GM23338 (cell line): ENCODE data around the gene SLC17A1.

ENCODE experiments used
- CREB1 ChIP-seq: fragments of 250-450 bp; sonication (Bioruptor Pico); IDR thresholded peaks from 2 replicates; pipeline ENCODE4 v1.5.0; 2020; ENCODE audit warnings: low read depth, mild to moderate bottlenecking, moderate library complexity
- EZH2 ChIP-seq: fragments of 200-600 bp; sonication (generic); IDR thresholded peaks from one replicate; pipeline ENCODE4 v1.8.0; 2017; ENCODE audit warnings: antibody characterized with exemption, mild to moderate bottlenecking, low read depth; ENCODE audit not compliant: unreplicated experiment
- POLR2AphosphoS5 ChIP-seq: IDR thresholded peaks from 2 replicates; pipeline ENCODE4 v1.6.1; 2016; ENCODE audit warnings: antibody characterized with exemption, low read depth
- STAT1 ChIP-seq: IDR thresholded peaks from one replicate; pipeline ENCODE4 v1.6.1; 2016; ENCODE audit warnings: antibody characterized with exemption; ENCODE audit not compliant: unreplicated experiment
- ZNF114 ChIP-seq: fragments of 250-450 bp; sonication (Bioruptor Pico); IDR thresholded peaks from 2 replicates; pipeline ENCODE4 v1.5.0; 2020; ENCODE audit warnings: mild to moderate bottlenecking, moderate library complexity
- ZNF331 ChIP-seq: fragments of 250-450 bp; sonication (Bioruptor Pico); IDR thresholded peaks from 2 replicates; pipeline ENCODE4 v1.5.0; 2020; ENCODE audit warnings: low read depth, mild to moderate bottlenecking, moderate library complexity
- TF ChIP-seq, protein P1 (sequence below), 2 experiments: fragments of 200-600 bp in 1 of 2; sonication (generic) in 1 of 2; conservative IDR thresholded peaks; 2 replicates each; pipeline versions ENCODE4 v1.5.1 to v1.6.1; 2016 to 2017; ENCODE audit warnings: antibody characterized with exemption in 2 of 2, low read depth in 2 of 2, mild to moderate bottlenecking in 2 of 2, moderate library complexity in 1 of 2
- TF ChIP-seq, protein P2 (sequence below): IDR thresholded peaks from one replicate; pipeline ENCODE4 v1.6.1; 2018; ENCODE audit warnings: antibody characterized with exemption; ENCODE audit not compliant: unreplicated experiment

DNA sequence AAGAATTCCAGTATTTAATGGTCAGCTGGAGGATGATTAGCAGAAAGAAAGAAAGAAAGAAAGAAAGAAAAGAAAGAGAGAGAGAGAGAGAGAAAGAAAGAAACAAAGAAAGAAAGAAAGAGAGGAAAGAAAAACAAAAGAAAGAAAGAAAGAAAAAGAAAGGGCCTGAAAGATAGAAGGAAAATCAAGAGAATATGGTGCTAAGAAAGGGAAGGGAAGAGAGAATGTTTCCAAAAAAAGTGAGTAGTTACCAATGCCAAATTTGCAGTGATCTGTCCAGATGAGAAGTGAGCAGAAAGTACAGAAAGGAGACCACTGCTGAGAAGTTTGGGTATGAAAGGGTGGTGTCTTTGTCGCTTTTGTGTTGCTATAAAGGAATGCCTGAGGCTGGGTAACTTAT, 50.7 kb downstream of the SLC17A1 start:
- TF ChIP-seq, protein P1, sequence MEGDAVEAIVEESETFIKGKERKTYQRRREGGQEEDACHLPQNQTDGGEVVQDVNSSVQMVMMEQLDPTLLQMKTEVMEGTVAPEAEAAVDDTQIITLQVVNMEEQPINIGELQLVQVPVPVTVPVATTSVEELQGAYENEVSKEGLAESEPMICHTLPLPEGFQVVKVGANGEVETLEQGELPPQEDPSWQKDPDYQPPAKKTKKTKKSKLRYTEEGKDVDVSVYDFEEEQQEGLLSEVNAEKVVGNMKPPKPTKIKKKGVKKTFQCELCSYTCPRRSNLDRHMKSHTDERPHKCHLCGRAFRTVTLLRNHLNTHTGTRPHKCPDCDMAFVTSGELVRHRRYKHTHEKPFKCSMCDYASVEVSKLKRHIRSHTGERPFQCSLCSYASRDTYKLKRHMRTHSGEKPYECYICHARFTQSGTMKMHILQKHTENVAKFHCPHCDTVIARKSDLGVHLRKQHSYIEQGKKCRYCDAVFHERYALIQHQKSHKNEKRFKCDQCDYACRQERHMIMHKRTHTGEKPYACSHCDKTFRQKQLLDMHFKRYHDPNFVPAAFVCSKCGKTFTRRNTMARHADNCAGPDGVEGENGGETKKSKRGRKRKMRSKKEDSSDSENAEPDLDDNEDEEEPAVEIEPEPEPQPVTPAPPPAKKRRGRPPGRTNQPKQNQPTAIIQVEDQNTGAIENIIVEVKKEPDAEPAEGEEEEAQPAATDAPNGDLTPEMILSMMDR (conservative IDR thresholded peaks at IDR 0.05; ENCODE audit: low read depth in 2 of 2): no peak
- TF ChIP-seq POLR2AphosphoS5 (no peak), EZH2 (no peak), ZNF114 (no peak), CREB1 (CRISPR knock-in tag) (no peak), STAT1 (no peak), ZNF331 (no peak)
- TF ChIP-seq, protein P2, sequence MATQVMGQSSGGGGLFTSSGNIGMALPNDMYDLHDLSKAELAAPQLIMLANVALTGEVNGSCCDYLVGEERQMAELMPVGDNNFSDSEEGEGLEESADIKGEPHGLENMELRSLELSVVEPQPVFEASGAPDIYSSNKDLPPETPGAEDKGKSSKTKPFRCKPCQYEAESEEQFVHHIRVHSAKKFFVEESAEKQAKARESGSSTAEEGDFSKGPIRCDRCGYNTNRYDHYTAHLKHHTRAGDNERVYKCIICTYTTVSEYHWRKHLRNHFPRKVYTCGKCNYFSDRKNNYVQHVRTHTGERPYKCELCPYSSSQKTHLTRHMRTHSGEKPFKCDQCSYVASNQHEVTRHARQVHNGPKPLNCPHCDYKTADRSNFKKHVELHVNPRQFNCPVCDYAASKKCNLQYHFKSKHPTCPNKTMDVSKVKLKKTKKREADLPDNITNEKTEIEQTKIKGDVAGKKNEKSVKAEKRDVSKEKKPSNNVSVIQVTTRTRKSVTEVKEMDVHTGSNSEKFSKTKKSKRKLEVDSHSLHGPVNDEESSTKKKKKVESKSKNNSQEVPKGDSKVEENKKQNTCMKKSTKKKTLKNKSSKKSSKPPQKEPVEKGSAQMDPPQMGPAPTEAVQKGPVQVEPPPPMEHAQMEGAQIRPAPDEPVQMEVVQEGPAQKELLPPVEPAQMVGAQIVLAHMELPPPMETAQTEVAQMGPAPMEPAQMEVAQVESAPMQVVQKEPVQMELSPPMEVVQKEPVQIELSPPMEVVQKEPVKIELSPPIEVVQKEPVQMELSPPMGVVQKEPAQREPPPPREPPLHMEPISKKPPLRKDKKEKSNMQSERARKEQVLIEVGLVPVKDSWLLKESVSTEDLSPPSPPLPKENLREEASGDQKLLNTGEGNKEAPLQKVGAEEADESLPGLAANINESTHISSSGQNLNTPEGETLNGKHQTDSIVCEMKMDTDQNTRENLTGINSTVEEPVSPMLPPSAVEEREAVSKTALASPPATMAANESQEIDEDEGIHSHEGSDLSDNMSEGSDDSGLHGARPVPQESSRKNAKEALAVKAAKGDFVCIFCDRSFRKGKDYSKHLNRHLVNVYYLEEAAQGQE: no peak
